Epithelial cell of proximal tubule (primary cell): ENCODE measurements around the gene IL22. TPM values are rescaled to one million over a fixed set of nuclear protein-coding genes. Genes with fewer than 3 reads are reported as not detected.

ENCODE experiments used
- DNase-seq: peaks from one replicate; pipeline ENCODE4 v3.0.0-alpha.2; 2011; ENCODE audit warnings: low read depth
- H3K4me3 ChIP-seq: 2 replicates; pipeline ENCODE4 v1.5.1; 2011; ENCODE audit warnings: low read depth, mild to moderate bottlenecking, low read length
- total RNA-seq: library from RNA; depleted of rRNA; stranded (reverse); fragments of >200 nt; gene quantifications from 2 replicates; pipeline ENCODE4 v1.2.3, GENCODE V29; 2015
- TF ChIP-seq, protein P1 (sequence below): conservative IDR thresholded peaks from 2 replicates; pipeline ENCODE4 v1.5.1; 2012; ENCODE audit warnings: low read depth, mild to moderate bottlenecking, low read length

Gene IL22
- total RNA-seq, 1 donor from 2014 or later = not detected

DNA sequence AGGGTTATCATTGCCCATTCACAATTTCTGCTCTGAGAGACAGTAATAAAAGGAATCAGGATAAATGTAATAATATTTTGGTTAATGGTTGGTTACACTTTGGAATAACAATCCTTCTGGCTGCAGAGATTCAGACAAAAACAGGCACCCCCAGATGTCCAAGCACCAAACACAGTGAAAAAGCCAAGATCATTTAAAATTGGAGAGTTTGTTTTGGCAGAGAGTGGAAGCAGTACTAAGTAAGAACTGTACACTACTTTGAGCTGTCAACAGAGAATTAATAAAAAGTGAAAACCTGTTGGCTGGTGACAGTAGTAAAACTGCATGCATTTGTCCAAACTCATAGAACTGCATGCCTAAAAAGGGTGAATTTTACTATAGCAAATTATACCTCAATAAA, 15.6 kb upstream of the IL22 start:
- TF ChIP-seq, protein P1, sequence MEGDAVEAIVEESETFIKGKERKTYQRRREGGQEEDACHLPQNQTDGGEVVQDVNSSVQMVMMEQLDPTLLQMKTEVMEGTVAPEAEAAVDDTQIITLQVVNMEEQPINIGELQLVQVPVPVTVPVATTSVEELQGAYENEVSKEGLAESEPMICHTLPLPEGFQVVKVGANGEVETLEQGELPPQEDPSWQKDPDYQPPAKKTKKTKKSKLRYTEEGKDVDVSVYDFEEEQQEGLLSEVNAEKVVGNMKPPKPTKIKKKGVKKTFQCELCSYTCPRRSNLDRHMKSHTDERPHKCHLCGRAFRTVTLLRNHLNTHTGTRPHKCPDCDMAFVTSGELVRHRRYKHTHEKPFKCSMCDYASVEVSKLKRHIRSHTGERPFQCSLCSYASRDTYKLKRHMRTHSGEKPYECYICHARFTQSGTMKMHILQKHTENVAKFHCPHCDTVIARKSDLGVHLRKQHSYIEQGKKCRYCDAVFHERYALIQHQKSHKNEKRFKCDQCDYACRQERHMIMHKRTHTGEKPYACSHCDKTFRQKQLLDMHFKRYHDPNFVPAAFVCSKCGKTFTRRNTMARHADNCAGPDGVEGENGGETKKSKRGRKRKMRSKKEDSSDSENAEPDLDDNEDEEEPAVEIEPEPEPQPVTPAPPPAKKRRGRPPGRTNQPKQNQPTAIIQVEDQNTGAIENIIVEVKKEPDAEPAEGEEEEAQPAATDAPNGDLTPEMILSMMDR = no peak
- no peak overlapping the region for H3K4me3 ChIP-seq
- DNase-seq = no peak

DNA sequence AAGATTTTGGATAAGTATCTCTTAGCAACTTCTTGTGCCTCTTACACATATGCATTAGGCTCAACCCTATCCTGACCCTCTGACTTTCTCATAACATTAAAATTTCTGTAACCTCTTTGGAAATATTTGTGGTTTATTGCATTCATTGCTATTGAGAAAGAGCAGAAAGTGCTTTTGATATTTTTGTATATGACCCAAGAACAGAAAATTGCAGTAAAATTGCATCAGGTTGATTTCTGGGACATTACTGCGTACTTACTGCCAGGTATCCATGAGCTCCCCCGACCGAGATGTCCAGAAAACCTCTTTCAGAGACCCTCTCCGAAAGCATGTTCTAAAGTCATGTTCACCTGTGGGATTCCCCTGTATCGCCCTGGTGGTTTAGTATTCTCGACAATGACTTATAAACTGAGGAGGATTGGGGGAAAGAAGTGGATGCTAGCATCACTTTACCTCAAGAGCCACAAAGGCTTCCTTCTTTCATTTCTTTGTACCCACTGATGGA, 14.5 kb upstream of the IL22 start:
- no peak for DNase-seq
- H3K4me3 ChIP-seq = no peak overlapping the region
- TF ChIP-seq, protein P1 = no peak

DNA sequence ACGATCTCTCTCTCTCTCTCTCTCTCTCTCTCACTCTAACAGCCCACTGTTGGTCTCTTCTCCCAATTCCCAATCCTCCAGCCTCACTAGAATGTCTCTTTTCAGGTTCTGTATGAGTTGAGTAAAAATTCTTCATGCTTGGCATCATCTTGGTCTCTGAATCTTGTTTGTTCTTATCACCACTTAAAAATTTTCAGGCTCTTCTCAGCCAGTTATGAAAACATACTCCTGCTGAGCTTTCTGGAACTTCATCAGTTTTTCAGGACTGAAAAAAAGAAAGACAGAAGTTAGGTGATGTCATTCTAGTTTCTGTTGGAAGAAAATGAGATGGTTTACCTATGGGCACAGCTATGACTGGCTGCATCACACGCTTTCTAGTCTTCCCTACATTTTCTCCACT, 11.5 kb upstream of the IL22 start:
- H3K4me3 ChIP-seq = no peak overlapping the region
- no peak for DNase-seq
- TF ChIP-seq, protein P1 = no peak

DNA sequence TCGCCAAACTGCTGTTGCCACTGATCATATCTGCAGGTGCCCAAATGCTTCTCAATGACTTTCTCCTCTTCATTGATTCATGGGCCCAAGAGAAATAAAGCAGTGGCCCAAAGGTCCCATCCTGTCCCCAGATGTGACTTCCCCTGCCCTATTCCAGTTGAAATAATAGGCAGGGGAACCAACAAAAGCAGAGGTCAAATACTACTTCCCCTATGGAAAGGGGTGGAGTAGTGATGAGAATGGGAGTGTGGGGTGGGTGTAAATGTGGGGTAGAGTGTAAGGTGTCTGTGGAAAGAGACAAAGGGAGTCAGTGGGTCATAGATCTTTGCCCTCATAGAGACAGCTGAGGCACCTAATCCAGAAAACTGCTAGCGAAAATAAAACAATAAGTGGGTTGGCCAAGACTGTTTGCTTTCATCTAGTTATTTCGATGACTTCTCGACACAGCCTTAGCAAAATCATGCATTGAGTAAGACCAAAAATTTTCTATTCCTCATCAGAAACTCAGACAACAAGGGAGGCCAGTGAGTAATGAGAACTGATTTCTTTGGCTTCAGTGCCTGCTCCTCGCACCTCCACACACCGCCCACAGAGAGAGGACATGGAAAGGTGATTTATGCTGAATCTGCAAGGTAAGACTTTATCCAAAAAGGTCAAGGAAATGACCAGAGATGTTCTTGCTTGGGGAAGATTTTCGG, 10.9 kb upstream of the IL22 start:
- no peak for DNase-seq
- no peak overlapping the region for H3K4me3 ChIP-seq
- TF ChIP-seq, protein P1 = no peak

DNA sequence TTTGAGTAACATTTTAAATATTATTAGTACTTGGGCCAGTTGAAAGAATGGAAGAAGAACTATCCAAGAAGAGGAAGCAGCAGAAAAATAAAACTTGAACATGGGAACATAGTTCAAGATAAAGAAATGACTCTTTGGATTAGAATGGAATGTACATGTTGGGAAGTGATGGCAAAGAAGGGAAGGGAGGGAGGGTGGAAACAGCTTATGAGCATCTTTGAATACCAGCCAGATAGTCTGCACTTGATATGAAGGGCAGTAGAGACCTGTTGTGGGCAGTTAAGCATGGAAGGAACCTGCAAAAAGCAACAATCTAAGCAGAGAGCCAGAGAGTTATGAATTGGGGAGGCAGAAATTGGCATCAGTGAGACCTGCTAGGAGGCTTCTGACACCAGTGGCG, 10.0 kb upstream of the IL22 start:
- DNase-seq = no peak
- TF ChIP-seq, protein P1 = no peak

DNA sequence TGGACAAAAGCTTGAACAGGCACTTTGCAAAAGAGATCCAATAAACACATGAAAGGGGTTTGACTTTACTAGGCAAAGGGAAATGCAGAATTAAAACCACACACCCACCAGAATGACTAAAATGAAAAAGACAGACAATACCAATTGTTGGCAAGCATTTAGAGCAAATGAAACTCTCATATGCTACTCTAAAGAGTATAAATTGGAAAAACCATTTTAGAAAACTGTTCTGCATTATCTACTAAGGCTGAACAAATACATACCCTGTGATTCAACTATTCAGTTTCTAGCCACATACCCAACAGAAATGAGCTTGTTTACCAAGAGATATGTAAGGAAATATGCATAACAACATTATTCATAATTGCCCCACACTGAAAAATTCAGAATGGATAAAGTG, 8.5 kb upstream of the IL22 start:
- TF ChIP-seq, protein P1 = no peak
- no peak overlapping the region for H3K4me3 ChIP-seq
- DNase-seq = no peak

More for the DNA sequence above, 10.0 kb upstream of the IL22 start:
- H3K4me3 ChIP-seq = no peak overlapping the region

DNA sequence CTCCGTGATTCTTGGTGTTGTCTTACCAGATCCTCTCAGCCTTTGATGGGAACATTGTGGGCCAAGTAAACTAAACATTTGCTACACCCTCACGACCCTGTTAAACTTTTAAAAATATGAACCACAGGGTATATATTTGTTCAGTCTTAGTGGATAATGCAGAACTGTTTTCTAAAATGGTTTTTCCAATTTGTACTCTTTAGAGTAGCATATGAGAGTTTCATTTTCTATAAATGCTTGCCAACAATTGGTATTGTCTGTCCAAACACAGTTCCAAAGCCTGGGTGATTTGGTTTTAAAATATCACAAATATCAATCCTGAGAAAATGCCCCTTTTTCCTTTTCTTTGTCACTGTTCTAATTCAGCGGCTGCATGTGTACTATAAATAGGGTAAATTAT, 6.7 kb upstream of the IL22 start:
- no peak overlapping the region for H3K4me3 ChIP-seq
- TF ChIP-seq, protein P1 = no peak

More for the DNA sequence above, 6.7 kb upstream of the IL22 start:
- no peak for DNase-seq
